Upper lobe of right lung (tissue), 1 donor: Measurements from ENCODE around the gene SQOR. TPM values are rescaled to one million over a fixed set of nuclear protein-coding genes. Genes with fewer than 3 reads are reported as not detected.

Experiments
- ATAC-seq: fragments of 200-7000 bp; cut with Tn5 transposase; one replicate; pipeline ENCODE4 v1.9.1; 2020; ENCODE audit warnings: mild to moderate bottlenecking, moderate library complexity
- DNase-seq: peaks from one replicate; pipeline ENCODE4 v3.0.0-alpha.2; 2020
- H3K27ac ChIP-seq: fragments of 200-600 bp; one replicate; pipeline ENCODE4 v1.8.0; 2022
- H3K27me3 ChIP-seq: fragments of 200-600 bp; one replicate; pipeline ENCODE4 v1.8.0; 2022; ENCODE audit warnings: mild to moderate bottlenecking
- H3K36me3 ChIP-seq: fragments of 200-600 bp; one replicate; pipeline ENCODE4 v1.8.0; 2022
- H3K4me1 ChIP-seq: fragments of 200-600 bp; one replicate; pipeline ENCODE4 v1.8.0; 2022
- H3K4me3 ChIP-seq: fragments of 200-600 bp; one replicate; pipeline ENCODE4 v1.8.0; 2022; ENCODE audit warnings: mild to moderate bottlenecking
- H3K9me3 ChIP-seq: fragments of 200-600 bp; one replicate; pipeline ENCODE4 v1.8.0; 2022
- CTCF ChIP-seq: fragments of 200-600 bp; IDR thresholded peaks from one replicate; pipeline ENCODE4 v1.8.0; 2022; ENCODE audit warnings: antibody characterized with exemption
- intact Hi-C: fragments of 100-400 bp; cut with DNase I; formaldehyde crosslinking; loops from one replicate; pipeline ENCODE4 v1.11.0; 2022
- total RNA-seq: library from RNA; stranded (reverse); fragmentation: NEBNext Ultra II Directional; extraction: Animal tissue kit (Norgen Biotek cat#: 25700); gene quantifications from one replicate; pipeline ENCODE4 v1.2.1, GENCODE V29; 2021
- donor health status: DM: no; HTN: yes; CAD: no; lungs with severe emphysema.

The SQOR gene
- total RNA-seq, 1 donor from 2014 or later, result 103 TPM

- Histone ChIP-seq H3K36me3 (no peaks in the 10 kb centered on the region), H3K27ac (no peak overlapping the region), H3K9me3 (no peaks in the 10 kb centered on the region), H3K27me3 (peaks cover 11% of the 10 kb centered on the region), H3K4me3 (no peak overlapping the region), H3K4me1 (no peaks in the 10 kb centered on the region)
- peak; percentile 81 for TF ChIP-seq CTCF
- intact Hi-C loops, result no loop called here
- DNase-seq, result no peak
- peak; percentile 90 for ATAC-seq
Observed at GRCh38 chr15:45714590-45715488, 80.0 kb downstream of the SQOR start.

- no peak for ATAC-seq
- peak; percentile 18 for TF ChIP-seq CTCF
- Histone ChIP-seq H3K4me1 (no peaks in the 10 kb centered on the region), H3K36me3 (no peaks in the 10 kb centered on the region), H3K4me3 (no peak overlapping the region), H3K9me3 (no peaks in the 10 kb centered on the region), H3K27ac (no peak overlapping the region), H3K27me3 (peaks cover 11% of the 10 kb centered on the region)
- intact Hi-C loops, result no loop called here
- no peak for DNase-seq
Observed at GRCh38 chr15:45715528-45715927, 80.7 kb downstream of the SQOR start.

DNA sequence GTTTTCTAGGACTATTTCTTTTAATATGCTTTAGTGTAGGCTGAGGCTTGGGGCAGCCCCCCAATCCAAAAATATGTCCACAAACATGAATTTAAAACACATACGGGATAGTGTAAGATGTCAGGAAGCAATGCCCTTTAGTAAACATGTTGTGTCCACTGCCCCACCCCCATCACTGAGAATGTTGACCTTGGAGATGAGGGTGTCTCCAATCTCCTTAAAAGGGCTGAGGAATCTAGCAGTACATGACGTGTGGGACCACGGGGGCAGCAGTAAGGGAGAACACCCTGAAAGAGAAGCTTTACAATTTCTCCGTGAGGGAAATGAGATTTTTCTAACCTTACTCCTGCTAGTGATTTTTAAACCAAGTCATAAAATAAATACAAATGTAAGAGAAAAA lies 84.7 kb downstream of the SQOR start:
- ATAC-seq, result no peak
- no peaks in the 10 kb centered on the region for H3K4me1 ChIP-seq
- intact Hi-C loops, result no loop called here
- H3K27me3 ChIP-seq, result peaks cover 11% of the 10 kb centered on the region
- no peak for DNase-seq
- TF ChIP-seq CTCF, result no peak
- no peak overlapping the region for H3K27ac ChIP-seq
- H3K36me3 ChIP-seq, result no peaks in the 10 kb centered on the region
- H3K4me3 ChIP-seq, result no peak overlapping the region
- H3K9me3 ChIP-seq, result no peaks in the 10 kb centered on the region

DNA sequence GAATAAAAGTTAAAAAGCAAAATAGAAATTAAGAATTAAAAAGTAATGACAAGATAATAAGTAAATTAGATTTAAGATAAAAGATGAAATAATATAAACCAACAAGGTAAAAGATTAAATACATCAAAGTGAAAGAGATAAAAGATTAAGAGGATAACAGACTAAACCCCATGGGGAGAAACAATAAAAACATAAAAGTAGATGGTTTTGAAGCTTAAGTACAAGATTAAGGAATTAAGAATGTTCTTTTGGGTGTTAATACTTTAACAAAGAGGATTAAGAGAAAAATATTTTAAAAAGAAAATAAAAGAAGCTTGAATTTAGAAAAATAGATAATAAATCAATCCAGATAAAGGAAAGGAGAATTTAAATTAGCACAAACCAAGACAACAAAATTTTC lies 85.4 kb downstream of the SQOR start:
- H3K27ac ChIP-seq, result no peak overlapping the region
- H3K4me1 ChIP-seq, result no peaks in the 10 kb centered on the region
- intact Hi-C loops, result no loop called here
- no peak for TF ChIP-seq CTCF
- ATAC-seq, result no peak
- peaks cover 11% of the 10 kb centered on the region for H3K27me3 ChIP-seq
- DNase-seq, result no peak
- H3K36me3 ChIP-seq, result no peaks in the 10 kb centered on the region
- H3K4me3 ChIP-seq, result no peak overlapping the region
- H3K9me3 ChIP-seq, result no peaks in the 10 kb centered on the region

DNA sequence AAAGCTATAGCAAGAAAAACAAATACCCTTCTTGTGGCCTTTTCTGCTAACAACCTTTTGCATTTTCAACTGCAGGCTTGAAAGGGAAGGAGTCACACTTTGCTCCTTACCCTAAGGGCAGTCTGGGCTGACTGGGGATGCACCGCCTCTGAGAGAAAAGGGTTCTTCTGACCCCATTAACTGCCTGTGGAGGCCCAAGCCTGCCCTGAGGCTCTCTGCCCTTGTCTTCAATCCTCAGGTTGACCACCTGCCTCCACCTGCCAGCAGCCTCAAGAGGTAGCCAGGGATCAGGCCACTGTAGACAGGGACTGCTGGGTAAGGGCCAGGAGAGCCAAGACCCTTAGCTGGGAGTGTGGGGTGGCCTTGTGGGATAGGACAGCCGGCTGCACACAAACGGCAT lies 93.8 kb downstream of the SQOR start:
- no peaks in the 10 kb centered on the region for H3K4me1 ChIP-seq
- H3K27ac ChIP-seq, result no peak overlapping the region
- no peaks in the 10 kb centered on the region for H3K36me3 ChIP-seq
- intact Hi-C loops, result no loop called here
- TF ChIP-seq CTCF, result no peak
- no peaks in the 10 kb centered on the region for H3K9me3 ChIP-seq
- H3K27me3 ChIP-seq, result peaks cover 7% of the 10 kb centered on the region
- no peak for ATAC-seq
- no peak for DNase-seq
- no peak overlapping the region for H3K4me3 ChIP-seq
